Cerebellar nuclear complex (tissue), 1 donor: Measurements from ENCODE around the gene USP17L10.
"Not testable (repeated sequence)": the region's sequence is repeated elsewhere in the genome, so short reads cannot be mapped to it uniquely, and the experiment has no call there.

Experiments used
- DNase-seq, 2 experiments: peaks; one replicate each; lab custom pipeline; 2025; lab: John Stamatoyannopoulos, UW

Gene USP17L10, protein sequence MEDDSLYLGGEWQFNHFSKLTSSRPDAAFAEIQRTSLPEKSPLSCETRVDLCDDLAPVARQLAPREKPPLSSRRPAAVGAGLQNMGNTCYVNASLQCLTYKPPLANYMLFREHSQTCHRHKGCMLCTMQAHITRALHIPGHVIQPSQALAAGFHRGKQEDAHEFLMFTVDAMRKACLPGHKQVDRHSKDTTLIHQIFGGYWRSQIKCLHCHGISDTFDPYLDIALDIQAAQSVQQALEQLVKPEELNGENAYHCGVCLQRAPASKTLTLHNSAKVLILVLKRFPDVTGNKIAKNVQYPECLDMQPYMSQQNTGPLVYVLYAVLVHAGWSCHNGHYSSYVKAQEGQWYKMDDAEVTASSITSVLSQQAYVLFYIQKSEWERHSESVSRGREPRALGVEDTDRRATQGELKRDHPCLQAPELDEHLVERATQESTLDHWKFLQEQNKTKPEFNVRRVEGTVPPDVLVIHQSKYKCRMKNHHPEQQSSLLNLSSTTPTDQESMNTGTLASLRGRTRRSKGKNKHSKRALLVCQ

DNA sequence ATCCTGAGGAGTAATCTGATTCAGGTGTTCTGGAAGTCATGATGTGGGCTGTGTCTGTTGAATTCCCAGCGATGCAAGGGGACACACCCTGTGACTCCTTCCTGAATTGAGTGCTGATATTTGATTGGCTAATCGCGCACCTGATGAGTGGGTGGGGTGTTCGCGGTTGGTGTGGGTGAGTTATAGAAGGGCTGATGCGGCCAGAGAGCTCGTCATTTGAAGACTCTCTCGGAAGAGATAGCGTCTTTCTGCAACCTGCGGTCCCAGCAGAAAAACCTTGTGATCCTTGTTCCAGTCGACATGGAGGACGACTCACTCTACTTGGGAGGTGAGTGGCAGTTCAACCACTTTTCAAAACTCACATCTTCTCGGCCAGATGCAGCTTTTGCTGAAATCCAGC, at the start of gene USP17L10:
USP17L10 (plus strand) TSS at position 301 of the 400 bp plus-strand sequence; CDS start at position 301, 0 bp downstream.
- DNase-seq = not testable (repeated sequence)

DNA sequence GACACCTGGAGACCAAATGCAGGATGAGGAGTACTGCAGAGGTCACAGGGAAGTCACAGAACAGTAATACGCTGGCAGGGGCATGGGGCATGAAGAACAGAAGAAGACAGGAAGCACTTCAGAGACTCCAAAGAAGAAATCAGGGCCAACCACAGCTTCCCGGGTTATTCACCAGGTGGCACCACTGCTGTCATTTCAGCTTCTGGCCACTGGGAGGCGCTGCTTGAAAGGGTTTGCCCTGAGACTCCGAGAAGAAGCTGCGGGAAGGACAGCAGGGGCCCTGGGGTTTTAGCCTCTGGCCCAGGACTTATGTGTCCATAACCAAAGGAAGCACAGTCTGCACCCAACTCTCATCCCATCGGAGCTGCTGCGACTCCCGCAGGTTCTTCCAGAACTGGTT, 44.5 kb upstream of the USP17L10 start:
- DNase-seq = not testable (repeated sequence)

DNA sequence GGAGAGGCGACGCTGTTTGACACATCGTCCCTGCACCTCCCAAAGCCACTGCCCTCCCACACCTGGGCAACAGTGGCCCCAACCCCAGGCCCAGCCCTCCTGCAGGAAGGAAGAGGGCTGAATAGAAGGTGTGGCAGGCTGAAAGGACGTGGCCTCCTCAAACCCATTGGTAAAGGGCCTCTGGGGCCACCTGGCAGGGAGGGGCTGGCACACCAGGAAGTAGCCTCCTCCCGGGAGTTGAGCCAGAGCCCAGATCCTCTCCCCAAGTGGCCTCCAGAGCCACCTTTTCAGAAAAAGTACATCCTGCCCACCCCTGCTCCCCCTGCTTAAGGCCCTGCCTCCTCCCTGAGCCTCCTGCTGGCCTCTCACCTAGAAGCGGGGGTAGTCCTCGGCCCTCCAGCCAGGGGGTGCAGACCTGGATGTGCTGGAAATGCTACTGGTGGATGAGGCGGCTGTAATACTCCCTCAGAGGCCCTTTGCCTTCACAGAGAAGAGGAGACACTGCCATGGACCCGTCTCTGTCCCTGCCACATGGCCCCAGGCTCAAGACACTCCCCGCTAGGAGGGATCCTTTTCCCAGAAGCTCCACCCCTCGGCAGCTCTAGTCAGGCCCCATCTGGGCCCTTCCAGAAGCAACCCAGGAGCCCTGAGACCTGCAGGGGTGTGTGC, 40.5 kb upstream of the USP17L10 start, which contains the start of gene FAM90A26:
FAM90A26 (plus strand) TSS at position 619 of the 669 bp plus-strand sequence. CDS start 2,764 bp downstream, outside the sequence.
- DNase-seq = not testable (repeated sequence)

DNA sequence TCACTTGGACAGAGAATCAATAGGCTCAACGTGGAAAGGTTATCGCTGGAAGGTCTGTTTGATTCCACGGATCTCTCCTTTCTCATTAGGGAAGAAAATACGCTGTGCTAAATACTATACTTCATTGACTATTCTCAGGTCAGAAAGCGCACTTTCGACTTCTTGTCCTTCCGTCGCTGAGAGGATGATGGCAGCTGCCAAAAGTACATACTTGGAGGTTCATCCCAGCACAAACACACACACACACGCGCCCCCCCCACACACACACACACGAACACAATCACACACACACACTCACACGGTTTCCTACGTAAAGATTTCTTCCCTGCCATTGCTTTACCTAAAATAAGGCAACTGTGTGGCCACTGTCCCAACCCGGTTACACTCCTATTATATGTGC, 4.2 kb downstream of the USP17L10 start:
- not testable (repeated sequence) for DNase-seq

DNA sequence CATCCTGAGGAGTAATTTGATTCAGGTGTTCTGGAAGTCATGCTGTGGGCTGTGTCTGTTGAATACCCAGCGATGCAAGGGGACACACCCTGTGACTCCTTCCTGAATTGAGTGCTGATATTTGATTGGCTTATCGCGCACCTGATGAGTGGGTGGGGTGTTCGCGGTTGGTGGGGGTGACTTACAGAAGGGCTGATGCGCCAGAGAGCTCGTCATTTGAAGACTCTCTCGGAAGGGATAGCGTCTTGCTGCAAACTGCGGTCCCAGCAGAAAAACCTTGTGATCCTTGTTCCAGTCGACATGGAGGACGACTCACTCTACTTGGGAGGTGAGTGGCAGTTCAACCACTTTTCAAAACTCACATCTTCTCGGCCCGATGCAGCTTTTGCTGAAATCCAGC, 4.6 kb downstream of the USP17L10 start, which contains the start of gene USP17L11:
USP17L11 (plus strand) TSS at position 301 of the 400 bp plus-strand sequence; CDS start at position 301, 0 bp downstream.
- DNase-seq = not testable (repeated sequence)

DNA sequence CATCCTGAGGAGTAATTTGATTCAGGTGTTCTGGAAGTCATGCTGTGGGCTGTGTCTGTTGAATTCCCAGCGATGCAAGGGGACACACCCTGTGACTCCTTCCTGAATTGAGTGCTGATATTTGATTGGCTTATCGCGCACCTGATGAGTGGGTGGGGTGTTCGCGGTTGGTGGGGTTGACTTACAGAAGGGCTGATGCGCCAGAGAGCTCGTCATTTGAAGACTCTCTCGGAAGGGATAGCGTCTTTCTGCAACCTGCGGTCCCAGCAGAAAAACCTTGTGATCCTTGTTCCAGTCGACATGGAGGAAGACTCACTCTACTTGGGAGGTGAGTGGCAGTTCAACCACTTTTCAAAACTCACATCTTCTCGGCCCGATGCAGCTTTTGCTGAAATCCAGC, 9.4 kb downstream of the USP17L10 start, which contains the start of gene USP17L12:
USP17L12 (plus strand) TSS at position 301 of the 400 bp plus-strand sequence; CDS start at position 301, 0 bp downstream.
- not testable (repeated sequence) for DNase-seq

DNA sequence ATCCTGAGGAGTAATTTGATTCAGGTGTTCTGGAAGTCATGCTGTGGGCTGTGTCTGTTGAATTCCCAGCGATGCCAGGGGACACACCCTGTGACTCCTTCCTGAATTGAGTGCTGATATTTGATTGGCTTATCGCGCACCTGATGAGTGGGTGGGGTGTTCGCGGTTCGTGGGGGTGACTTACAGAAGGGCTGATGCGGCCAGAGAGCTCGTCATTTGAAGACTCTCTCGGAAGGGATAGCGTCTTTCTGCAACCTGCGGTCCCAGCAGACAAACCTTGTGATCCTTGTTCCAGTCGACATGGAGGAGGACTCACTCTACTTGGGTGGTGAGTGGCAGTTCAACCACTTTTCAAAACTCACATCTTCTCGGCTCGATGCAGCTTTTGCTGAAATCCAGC, 14.1 kb downstream of the USP17L10 start, which contains the start of gene USP17L13:
USP17L13 (plus strand) TSS at position 301 of the 400 bp plus-strand sequence; CDS start at position 301, 0 bp downstream.
- not testable (repeated sequence) for DNase-seq

DNA sequence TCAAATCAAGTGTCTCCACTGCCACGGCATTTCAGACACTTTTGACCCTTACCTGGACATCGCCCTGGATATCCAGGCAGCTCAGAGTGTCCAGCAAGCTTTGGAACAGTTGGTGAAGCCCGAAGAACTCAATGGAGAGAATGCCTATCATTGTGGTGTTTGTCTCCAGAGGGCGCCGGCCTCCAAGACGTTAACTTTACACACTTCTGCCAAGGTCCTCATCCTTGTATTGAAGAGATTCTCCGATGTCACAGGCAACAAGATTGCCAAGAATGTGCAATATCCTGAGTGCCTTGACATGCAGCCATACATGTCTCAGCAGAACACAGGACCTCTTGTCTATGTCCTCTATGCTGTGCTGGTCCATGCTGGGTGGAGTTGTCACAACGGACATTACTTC, 19.8 kb downstream of the USP17L10 start:
- DNase-seq = not testable (repeated sequence)

DNA sequence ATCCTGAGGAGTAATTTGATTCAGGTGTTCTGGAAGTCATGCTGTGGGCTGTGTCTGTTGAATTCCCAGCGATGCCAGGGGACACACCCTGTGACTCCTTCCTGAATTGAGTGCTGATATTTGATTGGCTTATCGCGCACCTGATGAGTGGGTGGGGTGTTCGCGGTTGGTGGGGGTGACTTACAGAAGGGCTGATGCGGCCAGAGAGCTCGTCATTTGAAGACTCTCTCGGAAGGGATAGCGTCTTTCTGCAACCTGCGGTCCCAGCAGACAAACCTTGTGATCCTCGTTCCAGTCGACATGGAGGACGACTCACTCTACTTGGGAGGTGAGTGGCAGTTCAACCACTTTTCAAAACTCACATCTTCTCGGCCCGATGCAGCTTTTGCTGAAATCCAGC, 23.6 kb downstream of the USP17L10 start, which contains the start of gene USP17L15:
USP17L15 (plus strand) TSS at position 301 of the 400 bp plus-strand sequence; CDS start at position 301, 0 bp downstream.
- DNase-seq = not testable (repeated sequence)

DNA sequence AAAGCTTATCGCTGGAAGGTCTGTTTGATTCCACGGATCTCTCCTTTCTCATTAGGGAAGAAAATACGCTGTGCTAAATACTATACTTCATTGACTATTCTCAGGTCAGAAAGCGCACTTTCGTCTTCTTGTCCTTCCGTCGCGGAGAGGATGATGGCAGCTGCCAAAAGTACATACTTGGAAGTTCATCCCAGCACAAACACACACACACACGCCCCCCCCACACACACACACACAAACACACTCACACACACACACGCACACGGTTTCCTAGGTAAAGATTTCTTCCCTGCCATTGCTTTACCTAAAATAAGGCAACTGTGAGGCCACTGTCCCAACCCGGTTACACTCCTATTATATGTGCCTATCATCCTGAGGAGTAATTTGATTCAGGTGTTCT, 28.0 kb downstream of the USP17L10 start:
- DNase-seq = not testable (repeated sequence)

DNA sequence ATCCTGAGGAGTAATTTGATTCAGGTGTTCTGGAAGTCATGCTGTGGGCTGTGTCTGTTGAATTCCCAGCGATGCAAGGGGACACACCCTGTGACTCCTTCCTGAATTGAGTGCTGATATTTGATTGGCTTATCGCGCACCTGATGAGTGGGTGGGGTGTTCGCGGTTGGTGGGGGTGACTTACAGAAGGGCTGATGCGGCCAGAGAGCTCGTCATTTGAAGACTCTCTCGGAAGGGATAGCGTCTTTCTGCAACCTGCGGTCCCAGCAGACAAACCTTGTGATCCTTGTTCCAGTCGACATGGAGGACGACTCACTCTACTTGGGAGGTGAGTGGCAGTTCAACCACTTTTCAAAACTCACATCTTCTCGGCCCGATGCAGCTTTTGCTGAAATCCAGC, 33.1 kb downstream of the USP17L10 start, which contains the start of gene USP17L17:
USP17L17 (plus strand) TSS at position 301 of the 400 bp plus-strand sequence; CDS start at position 301, 0 bp downstream.
- DNase-seq = not testable (repeated sequence)

DNA sequence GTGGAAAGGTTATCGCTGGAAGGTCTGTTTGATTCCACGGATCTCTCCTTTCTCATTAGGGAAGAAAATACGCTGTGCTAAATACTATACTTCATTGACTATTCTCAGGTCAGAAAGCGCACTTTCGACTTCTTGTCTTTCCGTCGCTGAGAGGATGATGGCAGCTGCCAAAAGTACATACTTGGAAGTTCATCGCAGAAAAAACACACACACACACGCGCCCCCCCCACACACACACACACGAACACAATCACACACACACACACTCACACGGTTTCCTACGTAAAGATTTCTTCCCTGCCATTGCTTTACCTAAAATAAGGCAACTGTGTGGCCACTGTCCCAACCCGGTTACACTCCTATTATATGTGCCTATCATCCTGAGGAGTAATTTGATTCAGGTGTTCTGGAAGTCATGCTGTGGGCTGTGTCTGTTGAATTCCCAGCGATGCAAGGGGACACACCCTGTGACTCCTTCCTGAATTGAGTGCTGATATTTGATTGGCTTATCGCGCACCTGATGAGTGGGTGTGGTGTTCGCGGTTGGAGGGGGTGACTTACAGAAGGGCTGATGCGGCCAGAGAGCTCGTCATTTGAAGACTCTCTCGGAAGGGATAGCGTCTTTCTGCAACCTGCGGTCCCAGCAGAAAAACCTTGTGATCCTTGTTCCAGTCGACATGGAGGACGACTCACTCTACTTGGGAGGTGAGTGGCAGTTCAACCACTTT, 37.7 kb downstream of the USP17L10 start, which contains the start of gene USP17L18:
USP17L18 (plus strand) TSS at position 678 of the 728 bp plus-strand sequence; CDS start at position 678, 0 bp downstream.
- not testable (repeated sequence) for DNase-seq

DNA sequence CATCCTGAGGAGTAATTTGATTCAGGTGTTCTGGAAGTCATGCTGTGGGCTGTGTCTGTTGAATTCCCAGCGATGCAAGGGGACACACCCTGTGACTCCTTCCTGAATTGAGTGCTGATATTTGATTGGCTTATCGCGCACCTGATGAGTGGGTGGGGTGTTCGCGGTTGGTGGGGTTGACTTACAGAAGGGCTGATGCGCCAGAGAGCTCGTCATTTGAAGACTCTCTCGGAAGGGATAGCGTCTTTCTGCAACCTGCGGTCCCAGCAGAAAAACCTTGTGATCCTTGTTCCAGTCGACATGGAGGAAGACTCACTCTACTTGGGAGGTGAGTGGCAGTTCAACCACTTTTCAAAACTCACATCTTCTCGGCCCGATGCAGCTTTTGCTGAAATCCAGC, 42.6 kb downstream of the USP17L10 start, which contains the start of gene USP17L19:
USP17L19 (plus strand) TSS at position 301 of the 400 bp plus-strand sequence; CDS start at position 301, 0 bp downstream.
- not testable (repeated sequence) for DNase-seq

DNA sequence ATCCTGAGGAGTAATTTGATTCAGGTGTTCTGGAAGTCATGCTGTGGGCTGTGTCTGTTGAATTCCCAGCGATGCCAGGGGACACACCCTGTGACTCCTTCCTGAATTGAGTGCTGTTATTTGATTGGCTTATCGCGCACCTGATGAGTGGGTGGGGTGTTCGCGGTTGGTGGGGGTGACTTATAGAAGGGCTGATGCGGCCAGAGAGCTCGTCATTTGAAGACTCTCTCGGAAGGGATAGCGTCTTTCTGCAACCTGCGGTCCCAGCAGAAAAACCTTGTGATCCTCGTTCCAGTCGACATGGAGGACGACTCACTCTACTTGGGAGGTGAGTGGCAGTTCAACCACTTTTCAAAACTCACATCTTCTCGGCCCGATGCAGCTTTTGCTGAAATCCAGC, 47.4 kb downstream of the USP17L10 start, which contains the start of gene USP17L20:
USP17L20 (plus strand) TSS at position 301 of the 400 bp plus-strand sequence; CDS start at position 301, 0 bp downstream.
- DNase-seq = not testable (repeated sequence)
